Epithelial cell of proximal tubule (primary cell): ENCODE measurements around the gene MCTP1. TPM values are rescaled to one million over a fixed set of nuclear protein-coding genes. Genes with fewer than 3 reads are reported as not detected.

Experiments
- DNase-seq: peaks from one replicate; pipeline ENCODE4 v3.0.0-alpha.2; 2011; ENCODE audit warnings: low read depth
- H3K4me3 ChIP-seq: 2 replicates; pipeline ENCODE4 v1.5.1; 2011; ENCODE audit warnings: low read depth, mild to moderate bottlenecking, low read length
- CTCF ChIP-seq: conservative IDR thresholded peaks from 2 replicates; pipeline ENCODE4 v1.5.1; 2012; ENCODE audit warnings: low read depth, mild to moderate bottlenecking, low read length
- total RNA-seq: library from RNA; depleted of rRNA; stranded (reverse); fragments of >200 nt; gene quantifications from 2 replicates; pipeline ENCODE4 v1.2.3, GENCODE V29; 2015

Gene MCTP1
- total RNA-seq, 1 donor from 2014 or later: 9.7 TPM

DNA sequence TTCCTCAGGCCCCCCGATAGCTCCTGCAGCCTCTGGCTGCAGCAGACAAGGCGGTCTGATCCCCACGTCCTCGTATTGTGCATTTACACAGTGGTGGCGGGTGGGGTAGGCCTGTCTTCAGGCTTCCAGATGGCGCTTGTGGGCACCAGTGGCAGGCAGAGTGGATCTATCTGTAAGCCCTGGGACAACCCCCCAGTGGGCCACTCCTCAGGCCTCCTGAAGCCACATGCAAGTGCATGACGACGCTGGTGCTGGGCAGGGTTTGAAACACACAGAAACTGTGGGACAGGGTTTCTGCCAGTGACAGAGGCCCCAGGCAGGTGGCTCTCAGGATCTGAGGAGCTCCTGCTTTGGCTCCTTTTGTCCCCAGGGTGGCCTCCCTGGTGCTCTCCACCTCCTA is 624.4 kb downstream of the MCTP1 start:
- no peak for DNase-seq
- TF ChIP-seq CTCF: no peak
- H3K4me3 ChIP-seq: no peak overlapping the region

GRCh38 chr5:94658272-94658671 is 626.6 kb downstream of the MCTP1 start:
- TF ChIP-seq CTCF: no peak
- DNase-seq: no peak
- no peak overlapping the region for H3K4me3 ChIP-seq

Other genes starting within 250 kb of the MCTP1 start
- not detected in 2 replicates for gene FAM81B, start 106.3 kb upstream of the MCTP1 start, total RNA-seq